H1 (cell line): ENCODE data around the gene NXT1. TPM values are rescaled to one million over a fixed set of nuclear protein-coding genes. Genes with fewer than 3 reads are reported as not detected.

Source experiments
- KDM1A ChIP-seq: fragments of 200-600, 300-600 bp; sonication (generic); IDR thresholded peaks from 2 replicates; pipeline ENCODE4 v1.7.1; 2016; ENCODE audit warnings: mild to moderate bottlenecking, low read length, borderline replicate concordance
- polyA plus RNA-seq, 7 experiments: library from polyadenylated mRNA; depleted of rRNA in 3 of 7; stranded (reverse) in 5 of 7; unstranded in 2 of 7; fragments of >200 nt in 5 of 7; fragments of 200-250 nt in 2 of 7; gene quantifications; 1 replicate in 5 of 7; 2 replicates in 1 of 7; 4 replicates in 1 of 7; pipeline versions ENCODE4 v1.2.1 to v1.2.3, GENCODE V29; 2011 to 2013; ENCODE audit warnings: missing spikeins in 2 of 7, mixed read lengths in 2 of 7
- total RNA-seq: library from RNA; stranded (reverse); fragmentation: NEBNext Ultra II Directional; extraction: Animal tissue kit (Norgen Biotek cat#: 25700); gene quantifications from 2 replicates; pipeline ENCODE4 v1.2.1, GENCODE V29; 2021
- TF ChIP-seq, protein P1 (sequence below): fragments of 300-600 bp; sonication (generic); IDR thresholded peaks from 2 replicates; pipeline ENCODE4 v1.7.1; 2012; ENCODE audit warnings: low read length, moderate library complexity, mild to moderate bottlenecking, inconsistent platforms; ENCODE audit not compliant: insufficient replicate concordance

Gene NXT1
- total and polyA plus RNA-seq, 2 of the 8 experiments (the other 6 are each of a cell fraction or from before 2014, with no cell fraction given): 23.1 to 26.5 TPM

DNA sequence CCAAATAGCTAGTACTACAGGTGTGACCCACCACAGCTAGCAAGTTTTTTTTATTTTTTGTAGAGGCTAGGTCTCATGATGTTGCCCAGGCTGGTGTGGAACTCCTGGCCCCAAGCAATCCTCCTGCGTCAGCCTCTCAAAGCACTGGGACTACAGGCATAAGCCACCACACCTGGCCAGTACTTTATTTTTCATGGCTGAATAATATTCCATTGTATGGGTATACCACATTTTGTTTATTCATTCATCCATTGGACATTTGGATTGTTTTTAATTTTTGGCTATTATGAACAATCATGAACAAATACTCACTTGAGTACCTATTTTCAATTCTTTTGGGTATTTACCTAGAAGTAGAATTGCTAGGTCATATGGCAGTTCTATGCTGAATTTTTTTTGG, 7.0 kb upstream of the NXT1 start (continued):
- TF ChIP-seq, protein P1, sequence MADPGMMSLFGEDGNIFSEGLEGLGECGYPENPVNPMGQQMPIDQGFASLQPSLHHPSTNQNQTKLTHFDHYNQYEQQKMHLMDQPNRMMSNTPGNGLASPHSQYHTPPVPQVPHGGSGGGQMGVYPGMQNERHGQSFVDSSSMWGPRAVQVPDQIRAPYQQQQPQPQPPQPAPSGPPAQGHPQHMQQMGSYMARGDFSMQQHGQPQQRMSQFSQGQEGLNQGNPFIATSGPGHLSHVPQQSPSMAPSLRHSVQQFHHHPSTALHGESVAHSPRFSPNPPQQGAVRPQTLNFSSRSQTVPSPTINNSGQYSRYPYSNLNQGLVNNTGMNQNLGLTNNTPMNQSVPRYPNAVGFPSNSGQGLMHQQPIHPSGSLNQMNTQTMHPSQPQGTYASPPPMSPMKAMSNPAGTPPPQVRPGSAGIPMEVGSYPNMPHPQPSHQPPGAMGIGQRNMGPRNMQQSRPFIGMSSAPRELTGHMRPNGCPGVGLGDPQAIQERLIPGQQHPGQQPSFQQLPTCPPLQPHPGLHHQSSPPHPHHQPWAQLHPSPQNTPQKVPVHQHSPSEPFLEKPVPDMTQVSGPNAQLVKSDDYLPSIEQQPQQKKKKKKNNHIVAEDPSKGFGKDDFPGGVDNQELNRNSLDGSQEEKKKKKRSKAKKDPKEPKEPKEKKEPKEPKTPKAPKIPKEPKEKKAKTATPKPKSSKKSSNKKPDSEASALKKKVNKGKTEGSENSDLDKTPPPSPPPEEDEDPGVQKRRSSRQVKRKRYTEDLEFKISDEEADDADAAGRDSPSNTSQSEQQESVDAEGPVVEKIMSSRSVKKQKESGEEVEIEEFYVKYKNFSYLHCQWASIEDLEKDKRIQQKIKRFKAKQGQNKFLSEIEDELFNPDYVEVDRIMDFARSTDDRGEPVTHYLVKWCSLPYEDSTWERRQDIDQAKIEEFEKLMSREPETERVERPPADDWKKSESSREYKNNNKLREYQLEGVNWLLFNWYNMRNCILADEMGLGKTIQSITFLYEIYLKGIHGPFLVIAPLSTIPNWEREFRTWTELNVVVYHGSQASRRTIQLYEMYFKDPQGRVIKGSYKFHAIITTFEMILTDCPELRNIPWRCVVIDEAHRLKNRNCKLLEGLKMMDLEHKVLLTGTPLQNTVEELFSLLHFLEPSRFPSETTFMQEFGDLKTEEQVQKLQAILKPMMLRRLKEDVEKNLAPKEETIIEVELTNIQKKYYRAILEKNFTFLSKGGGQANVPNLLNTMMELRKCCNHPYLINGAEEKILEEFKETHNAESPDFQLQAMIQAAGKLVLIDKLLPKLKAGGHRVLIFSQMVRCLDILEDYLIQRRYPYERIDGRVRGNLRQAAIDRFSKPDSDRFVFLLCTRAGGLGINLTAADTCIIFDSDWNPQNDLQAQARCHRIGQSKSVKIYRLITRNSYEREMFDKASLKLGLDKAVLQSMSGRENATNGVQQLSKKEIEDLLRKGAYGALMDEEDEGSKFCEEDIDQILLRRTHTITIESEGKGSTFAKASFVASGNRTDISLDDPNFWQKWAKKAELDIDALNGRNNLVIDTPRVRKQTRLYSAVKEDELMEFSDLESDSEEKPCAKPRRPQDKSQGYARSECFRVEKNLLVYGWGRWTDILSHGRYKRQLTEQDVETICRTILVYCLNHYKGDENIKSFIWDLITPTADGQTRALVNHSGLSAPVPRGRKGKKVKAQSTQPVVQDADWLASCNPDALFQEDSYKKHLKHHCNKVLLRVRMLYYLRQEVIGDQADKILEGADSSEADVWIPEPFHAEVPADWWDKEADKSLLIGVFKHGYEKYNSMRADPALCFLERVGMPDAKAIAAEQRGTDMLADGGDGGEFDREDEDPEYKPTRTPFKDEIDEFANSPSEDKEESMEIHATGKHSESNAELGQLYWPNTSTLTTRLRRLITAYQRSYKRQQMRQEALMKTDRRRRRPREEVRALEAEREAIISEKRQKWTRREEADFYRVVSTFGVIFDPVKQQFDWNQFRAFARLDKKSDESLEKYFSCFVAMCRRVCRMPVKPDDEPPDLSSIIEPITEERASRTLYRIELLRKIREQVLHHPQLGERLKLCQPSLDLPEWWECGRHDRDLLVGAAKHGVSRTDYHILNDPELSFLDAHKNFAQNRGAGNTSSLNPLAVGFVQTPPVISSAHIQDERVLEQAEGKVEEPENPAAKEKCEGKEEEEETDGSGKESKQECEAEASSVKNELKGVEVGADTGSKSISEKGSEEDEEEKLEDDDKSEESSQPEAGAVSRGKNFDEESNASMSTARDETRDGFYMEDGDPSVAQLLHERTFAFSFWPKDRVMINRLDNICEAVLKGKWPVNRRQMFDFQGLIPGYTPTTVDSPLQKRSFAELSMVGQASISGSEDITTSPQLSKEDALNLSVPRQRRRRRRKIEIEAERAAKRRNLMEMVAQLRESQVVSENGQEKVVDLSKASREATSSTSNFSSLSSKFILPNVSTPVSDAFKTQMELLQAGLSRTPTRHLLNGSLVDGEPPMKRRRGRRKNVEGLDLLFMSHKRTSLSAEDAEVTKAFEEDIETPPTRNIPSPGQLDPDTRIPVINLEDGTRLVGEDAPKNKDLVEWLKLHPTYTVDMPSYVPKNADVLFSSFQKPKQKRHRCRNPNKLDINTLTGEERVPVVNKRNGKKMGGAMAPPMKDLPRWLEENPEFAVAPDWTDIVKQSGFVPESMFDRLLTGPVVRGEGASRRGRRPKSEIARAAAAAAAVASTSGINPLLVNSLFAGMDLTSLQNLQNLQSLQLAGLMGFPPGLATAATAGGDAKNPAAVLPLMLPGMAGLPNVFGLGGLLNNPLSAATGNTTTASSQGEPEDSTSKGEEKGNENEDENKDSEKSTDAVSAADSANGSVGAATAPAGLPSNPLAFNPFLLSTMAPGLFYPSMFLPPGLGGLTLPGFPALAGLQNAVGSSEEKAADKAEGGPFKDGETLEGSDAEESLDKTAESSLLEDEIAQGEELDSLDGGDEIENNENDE: no peak
- no peak for TF ChIP-seq KDM1A
- TF ChIP-seq, all 59 proteins: peak for 0
